Measurements from ENCODE around the gene ARMC12.
A peak's percentile ranks its signal among the peaks of the same experiment; 100 is the strongest.

DNA sequence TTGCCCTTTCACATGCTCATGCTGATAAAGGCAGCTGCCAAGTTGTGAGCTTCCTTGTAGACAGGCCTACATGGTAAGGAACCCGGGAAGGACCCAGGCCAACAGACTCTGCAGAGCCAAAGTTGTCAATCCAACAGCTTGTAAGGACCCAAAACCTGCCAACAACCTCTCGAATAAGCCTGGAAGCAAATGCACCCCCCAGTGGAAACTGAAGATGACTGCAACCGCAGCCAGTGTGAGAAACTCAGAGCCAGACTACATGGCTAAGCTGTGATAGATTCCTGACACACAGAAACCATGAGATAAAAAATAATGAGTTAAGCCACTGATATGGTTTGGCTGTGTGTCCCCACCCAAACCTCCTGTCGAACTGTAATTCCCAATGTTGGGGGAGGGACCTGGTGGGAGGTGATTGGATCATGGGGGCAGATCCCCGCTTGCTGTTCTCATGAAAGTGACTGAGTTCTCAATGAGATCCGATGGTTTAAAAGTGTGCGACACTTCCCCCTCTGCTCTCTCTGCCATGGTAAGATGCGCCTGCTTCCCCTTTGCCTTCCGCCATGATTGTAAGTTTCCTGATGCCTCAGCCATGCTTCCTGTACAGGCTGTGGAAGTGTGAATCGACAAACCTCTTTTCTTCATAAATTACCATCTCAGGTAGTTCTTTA lies 20.8 kb downstream of the ARMC12 start:
- TF ChIP-seq TEAD4 (IDR thresholded peaks at IDR 0.05) (no peak), EGR1 (IDR thresholded peaks at IDR 0.05) (no peak), CREB1 (IDR thresholded peaks at IDR 0.05; ENCODE audit: low read depth) (no peak), EP300 (IDR thresholded peaks at IDR 0.05; ENCODE audit: borderline replicate concordance) (no peak), ZBTB7A (IDR thresholded peaks at IDR 0.05; ENCODE audit: low read depth) (no peak), FOXM1 (IDR thresholded peaks at IDR 0.05; ENCODE audit: borderline replicate concordance, low read depth) (no peak), RAD21 (IDR thresholded peaks at IDR 0.05; ENCODE audit: low read depth) (peak; percentile 54)
- TF ChIP-seq, protein P1, sequence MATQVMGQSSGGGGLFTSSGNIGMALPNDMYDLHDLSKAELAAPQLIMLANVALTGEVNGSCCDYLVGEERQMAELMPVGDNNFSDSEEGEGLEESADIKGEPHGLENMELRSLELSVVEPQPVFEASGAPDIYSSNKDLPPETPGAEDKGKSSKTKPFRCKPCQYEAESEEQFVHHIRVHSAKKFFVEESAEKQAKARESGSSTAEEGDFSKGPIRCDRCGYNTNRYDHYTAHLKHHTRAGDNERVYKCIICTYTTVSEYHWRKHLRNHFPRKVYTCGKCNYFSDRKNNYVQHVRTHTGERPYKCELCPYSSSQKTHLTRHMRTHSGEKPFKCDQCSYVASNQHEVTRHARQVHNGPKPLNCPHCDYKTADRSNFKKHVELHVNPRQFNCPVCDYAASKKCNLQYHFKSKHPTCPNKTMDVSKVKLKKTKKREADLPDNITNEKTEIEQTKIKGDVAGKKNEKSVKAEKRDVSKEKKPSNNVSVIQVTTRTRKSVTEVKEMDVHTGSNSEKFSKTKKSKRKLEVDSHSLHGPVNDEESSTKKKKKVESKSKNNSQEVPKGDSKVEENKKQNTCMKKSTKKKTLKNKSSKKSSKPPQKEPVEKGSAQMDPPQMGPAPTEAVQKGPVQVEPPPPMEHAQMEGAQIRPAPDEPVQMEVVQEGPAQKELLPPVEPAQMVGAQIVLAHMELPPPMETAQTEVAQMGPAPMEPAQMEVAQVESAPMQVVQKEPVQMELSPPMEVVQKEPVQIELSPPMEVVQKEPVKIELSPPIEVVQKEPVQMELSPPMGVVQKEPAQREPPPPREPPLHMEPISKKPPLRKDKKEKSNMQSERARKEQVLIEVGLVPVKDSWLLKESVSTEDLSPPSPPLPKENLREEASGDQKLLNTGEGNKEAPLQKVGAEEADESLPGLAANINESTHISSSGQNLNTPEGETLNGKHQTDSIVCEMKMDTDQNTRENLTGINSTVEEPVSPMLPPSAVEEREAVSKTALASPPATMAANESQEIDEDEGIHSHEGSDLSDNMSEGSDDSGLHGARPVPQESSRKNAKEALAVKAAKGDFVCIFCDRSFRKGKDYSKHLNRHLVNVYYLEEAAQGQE (IDR thresholded peaks at IDR 0.05; ENCODE audit: low read depth): no peak

All from Ishikawa (cell line).